Dedifferentiated amniotic fluid mesenchymal stem cell (primary cell): ENCODE results near the gene SIT1.

Source experiments
- DNase-seq: peaks from one replicate; pipeline ENCODE4 v3.0.0-alpha.2; 2016; ENCODE audit errors: extremely low spot score

The SIT1 gene, protein sequence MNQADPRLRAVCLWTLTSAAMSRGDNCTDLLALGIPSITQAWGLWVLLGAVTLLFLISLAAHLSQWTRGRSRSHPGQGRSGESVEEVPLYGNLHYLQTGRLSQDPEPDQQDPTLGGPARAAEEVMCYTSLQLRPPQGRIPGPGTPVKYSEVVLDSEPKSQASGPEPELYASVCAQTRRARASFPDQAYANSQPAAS

DNA sequence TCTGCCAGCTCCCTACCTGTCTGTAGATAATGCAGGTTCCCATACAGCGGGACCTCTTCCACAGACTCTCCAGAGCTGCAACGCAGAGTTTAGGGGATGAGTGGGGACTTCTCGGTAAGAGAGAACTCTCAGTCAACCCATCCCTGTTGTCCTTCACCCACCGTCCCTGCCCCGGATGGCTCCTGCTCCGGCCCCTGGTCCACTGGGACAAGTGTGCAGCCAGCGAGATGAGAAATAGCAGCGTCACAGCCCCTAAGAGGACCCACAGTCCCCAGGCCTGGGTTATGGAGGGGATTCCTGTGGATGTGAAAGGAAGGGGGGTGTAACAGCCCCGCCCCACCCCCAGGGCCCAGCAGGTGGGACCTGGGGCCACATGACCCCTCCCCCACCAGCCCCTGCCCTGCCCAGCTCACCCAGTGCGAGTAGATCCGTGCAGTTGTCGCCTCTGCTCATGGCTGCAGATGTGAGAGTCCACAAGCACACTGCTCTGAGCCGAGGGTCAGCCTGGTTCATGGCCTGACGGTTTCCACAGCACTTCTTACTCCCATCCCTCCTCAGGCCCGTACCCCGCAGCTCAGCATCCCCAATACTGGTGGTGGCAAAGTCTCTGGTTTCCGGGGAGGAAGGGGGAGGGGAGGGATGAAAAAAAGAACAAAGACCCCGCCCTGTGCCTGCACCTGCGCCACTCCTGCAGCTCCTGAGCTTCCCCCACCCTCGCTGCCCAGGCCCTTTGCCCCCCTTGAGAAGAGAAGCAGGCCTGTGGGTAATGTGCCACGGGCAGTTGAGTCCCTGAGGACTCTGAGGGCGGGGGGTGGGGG is at the start of gene SIT1:
TSS of gene SIT1 (minus strand) at position 591 of the 818 bp plus-strand sequence. CDS start at position 513, 78 bp downstream.
- no peak for DNase-seq

DNA sequence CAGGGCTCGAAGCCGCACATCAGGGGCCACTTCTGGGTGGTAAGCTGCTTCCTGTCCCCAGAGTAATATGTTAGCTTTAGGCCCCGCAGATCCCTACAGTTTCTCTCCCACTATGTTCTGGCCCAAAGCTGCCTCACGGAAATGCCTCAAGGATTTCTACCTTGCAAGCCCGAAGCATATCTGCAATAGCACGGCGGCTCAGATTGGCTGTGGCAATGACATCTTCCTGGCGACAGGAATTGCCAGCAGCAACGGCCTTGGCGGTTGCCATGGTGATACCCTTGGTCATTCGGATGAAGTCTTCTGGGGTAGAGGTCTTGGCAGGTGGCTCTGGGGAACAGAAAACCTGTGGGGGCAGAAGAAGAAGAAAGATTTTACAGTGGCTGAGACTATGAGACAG is 49.3 kb upstream of the SIT1 start:
- DNase-seq: no peak

GRCh38 chr9:35698231-35698630 is 47.5 kb upstream of the SIT1 start:
- no peak for DNase-seq

DNA sequence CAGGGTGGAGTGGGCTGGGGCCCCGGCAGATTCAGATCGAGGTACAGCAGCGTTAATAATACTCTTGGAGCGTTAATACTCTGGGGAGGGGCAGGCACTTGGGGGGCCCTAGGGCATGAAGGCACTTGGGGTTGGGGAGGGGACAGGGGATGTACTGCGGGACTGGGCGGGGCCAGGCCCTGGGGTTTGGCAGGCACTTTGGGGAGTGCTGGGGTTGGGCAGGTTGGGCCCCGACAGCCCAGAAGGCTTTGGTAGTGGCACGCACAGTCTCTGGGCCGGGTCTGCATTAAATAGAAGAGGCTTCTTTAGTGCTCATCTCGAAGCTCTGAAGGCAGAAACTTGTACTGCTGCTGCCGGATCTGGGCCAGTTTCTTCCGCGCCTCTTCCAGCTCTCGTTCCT is 46.8 kb upstream of the SIT1 start:
- DNase-seq: no peak

- no peak for DNase-seq
Measured at GRCh38 chr9:35696520-35697215, 45.9 kb upstream of the SIT1 start.

GRCh38 chr9:35695943-35696401 is 45.2 kb upstream of the SIT1 start:
- DNase-seq: no peak

DNA sequence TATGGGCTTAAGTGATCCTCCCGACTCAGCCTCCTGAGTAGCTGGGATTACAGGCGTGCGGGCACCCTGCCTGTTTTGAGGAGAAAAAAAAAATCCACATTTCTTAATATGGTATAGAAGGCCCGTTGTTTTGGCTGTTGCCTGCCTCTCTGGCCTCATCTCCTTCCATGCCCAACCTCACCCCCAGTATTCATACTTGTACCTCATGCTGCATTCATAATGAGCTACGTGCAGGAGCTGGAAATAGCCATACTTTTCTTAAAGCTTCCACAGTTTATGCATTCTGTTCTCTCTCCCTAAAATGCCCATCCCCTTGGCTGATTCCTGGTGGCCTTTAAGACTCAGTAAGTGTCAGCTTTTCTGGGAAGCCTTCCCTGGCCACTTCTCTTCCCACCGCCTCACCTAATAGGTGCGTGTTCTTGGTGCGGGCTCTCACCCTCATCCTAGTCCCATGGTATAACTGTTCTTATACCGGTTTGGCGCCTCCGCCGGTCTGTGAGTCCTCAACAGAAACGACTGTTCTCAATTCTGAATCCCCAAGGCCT is 41.1 kb upstream of the SIT1 start:
- no peak for DNase-seq

DNA sequence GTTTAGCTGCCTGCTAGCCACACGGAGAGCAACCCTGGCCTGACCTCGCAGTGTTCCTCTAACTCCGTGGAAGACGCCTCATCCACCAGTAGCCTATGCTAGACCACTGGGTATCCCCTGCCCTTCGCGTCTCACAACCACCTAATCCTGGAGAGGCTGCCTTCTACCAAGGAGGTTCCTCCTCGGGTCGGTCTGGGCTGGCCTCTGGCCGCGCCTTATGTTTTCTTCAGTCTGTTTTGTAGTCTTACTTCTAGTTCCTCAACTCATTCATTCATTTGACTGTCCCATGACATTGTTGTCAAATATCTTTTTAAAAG is 40.6 kb upstream of the SIT1 start:
- no peak for DNase-seq

DNA sequence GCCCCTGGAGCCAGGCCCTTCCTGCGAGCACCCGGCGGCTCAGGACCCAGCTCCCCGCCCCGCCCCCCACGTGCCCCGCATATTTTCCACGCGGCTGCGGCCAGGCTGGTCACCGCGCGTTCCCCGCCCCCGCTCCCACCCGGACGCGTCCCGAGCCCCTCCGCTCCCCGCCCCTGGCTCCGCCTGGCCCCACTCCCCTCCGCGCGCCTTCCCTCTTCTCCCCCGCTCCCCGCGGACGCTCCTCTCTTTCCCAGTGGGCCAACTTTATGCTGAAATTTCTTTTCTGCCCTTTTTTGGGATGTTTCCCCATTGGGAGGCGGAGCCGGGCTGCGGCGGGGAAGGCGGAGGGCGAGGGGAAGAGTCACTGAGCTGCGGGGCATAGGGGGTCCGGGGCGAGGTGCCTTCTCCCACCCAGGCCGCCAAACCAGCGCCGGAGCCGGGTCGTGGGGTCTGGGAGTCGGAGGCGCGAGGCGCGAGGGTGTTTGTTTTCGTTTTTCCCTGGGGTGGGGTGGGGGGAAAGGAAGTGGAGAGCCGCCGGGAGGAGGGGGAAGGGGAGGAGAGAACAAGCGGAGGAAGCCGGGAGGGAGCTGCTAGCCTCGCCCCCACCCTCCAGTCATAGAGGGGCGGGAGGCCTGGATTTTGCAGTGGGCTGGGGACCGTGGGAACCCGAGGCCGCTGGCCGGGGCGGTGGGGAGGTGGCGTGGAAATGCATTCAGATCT is 40.0 kb upstream of the SIT1 start:
- peak; percentile 54 for DNase-seq

- no peak for DNase-seq
Measured at GRCh38 chr9:35690294-35690613, 39.5 kb upstream of the SIT1 start.

- peak; percentile 61 for DNase-seq
Measured at GRCh38 chr9:35689542-35690293, 39.0 kb upstream of the SIT1 start, which contains the start of gene TPM2. TSS of gene TPM2 (minus strand) at chr9:35689925. CDS start at chr9:35689817, 108 bp downstream.

DNA sequence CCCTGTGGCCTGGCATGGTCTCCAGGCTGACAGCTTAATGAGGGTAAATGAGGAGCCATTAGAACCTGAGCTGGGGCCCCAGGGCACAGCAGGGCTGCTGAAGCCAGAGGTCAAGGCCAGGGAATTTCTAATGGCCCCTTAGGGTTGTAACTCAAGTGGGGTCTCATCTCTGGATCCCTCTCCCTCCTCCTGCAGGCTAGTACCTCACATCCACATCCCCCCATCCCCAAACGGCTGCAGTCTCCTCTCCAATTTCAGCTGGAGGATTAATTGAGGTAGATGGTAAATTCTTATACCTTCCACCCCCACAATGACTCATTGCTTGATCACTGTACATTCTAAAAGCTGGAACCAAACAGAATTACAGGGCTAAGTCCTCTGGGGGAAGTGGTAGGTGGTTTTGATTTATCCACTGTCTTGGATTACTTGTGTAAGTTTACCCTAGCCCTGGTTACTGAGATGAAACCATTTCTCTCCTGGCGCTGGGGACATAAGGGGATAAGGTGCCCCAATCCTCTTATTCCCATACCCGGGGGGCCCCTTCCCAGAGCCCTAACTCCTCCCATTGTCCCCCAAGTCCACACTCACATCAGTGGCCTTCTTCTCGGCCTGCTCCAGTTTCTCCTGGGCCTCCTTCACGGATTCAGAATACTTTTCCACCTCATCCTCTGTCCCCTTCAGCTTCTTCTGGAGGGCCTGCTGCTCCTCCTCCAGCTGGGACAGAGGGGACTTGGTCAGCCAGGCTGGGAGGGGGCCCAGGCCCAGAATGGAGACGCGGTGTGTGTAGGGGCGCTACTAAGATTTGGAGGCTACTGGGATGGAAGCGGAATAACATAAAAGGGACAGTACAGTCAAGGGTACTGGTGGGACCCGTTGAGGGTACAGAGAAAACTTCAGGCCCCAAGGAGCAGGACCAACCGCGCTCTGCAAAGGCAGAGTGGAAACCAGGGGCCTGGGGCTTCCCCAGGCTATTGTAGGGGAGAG is 38.1 kb upstream of the SIT1 start:
- peak; percentile 68 for DNase-seq

DNA sequence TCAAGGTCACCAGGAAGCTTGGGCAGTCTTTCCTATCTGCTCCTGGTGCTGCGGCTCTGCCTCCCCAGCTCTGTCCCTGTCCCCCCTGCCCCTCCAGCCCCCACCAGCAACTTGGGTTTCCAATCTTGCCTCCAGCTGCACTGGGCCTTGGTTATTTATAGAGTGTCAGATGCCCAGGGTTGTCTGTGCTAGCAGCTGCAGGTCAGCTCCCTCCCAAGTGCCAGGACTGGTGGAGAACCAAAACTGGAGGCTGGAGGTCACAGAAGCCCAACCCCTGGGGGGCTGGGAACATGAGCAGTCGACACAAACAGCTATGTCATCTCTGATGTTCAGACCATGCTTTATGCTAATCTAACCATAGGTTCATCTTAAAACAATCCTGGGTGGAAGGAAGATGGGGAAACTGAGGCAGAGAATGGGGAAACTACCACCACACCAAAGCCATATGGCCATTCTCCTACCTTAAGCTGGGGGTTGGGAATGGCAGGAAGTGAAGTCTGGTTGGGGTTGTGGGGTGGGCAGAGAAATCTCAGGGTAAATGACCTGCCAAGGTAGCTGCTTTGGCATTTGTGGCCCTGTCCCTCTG is 37.3 kb upstream of the SIT1 start:
- no peak for DNase-seq

DNA sequence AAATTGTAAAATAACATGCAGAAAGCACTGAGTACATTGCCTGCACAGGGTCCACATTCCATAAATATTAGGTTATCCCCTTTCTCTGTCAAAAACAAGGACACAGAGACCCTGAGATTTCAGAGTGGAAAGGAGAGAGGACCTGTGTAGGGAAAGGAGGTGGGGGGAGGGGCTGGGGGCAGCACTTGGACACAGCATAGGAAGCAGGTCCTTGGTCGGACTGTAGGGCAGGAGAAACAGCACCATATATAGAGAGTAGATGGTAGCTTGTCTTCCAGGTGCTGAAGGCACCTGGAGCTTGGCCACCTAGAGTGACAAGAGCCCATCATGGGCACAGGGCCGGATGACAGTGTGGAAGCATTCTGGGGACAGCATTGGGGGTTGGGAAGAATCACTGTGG is 36.6 kb upstream of the SIT1 start:
- DNase-seq: no peak

DNA sequence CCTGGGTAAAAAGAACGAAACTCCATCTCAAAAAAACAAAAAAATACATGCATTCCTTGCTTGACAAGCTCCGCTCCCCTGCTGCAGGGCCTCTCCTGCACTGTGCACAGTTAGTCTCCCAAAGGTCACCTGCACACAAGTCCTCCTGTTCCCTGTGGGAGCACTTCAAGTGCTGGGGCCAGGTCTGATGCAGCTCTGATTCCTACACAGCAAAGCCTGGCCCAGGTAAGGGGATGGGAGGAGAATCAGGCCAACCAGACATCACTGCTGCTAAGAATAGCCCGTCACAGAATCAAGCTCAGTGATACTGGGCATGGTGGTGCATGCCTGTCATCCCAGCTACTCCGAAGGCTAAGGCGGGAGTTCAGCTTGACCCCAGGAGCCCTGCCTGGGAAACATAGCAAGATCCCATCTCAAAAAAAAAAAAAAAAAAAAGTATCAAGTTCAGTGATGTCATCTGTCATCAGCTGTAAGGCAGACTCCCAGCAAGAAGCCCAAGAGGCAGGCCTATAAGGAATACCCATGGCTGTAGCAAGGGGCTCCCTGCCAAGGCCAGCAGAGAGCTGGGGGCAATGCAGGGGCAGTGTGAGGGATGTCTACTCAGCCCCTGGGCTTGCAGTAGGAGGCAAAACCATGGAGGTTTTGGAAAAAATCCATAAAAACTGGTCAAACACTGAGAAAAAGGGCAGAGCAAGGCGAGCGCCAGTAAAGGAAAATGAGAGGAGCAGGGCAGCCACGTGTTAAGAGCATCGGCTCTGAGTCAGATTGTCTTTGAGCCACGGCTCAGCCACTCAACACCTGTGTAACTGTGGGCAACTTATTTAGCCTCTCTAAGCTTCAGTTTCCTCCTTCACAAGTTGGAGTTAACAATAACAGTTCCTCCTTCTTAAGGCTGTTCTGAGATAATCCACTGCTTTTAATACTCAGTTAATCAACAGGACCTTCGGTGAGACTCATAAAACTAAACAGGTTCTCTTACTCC is 35.8 kb upstream of the SIT1 start:
- peak; percentile 50 for DNase-seq

DNA sequence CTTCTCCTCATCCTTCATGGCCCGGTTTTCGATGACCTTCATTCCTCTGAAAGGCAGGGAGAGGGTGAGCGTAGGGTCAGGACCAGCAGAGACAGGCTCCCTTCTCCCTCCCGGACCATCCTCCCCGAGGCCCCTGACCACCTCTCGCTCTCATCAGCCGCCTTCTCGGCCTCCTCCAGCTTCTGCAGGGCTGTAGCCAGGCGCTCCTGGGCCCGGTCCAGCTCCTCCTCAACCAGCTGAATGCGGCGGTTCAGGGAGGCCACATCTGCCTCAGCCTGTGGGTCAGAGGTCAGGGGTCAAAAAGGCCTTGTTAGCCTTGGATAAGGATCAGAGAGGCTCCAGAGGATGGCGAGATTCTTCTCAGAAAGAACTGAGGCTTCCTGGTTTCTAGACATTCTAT is 34.8 kb upstream of the SIT1 start:
- no peak for DNase-seq

- no peak for DNase-seq
Measured at GRCh38 chr9:35684921-35685320, 34.2 kb upstream of the SIT1 start.

DNA sequence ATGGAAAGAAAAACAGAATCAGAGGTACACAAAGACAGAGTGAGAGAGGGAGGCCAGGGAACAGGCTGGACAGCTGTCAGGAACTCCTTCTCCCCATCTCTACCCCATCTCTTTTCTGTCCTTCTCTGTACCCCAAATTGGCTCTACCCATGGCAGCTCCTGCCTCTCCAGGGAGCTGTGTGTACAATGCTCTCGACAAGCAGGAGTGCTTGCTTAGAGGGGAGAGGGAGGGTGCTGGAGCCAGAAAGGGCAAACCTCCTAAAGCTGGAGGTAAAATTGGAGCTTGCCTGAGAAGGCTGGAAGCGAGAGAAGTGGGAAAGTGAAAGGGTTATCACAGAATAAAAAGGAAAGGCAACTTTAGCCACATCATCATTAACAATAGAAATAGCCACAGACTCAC is 32.6 kb upstream of the SIT1 start:
- no peak for DNase-seq
